ENCODE results near the gene AOAH.
"Not testable (repeated sequence)": the region's sequence is repeated elsewhere in the genome, so short reads cannot be mapped to it uniquely, and the experiment has no call there.

Gene AOAH

DNA sequence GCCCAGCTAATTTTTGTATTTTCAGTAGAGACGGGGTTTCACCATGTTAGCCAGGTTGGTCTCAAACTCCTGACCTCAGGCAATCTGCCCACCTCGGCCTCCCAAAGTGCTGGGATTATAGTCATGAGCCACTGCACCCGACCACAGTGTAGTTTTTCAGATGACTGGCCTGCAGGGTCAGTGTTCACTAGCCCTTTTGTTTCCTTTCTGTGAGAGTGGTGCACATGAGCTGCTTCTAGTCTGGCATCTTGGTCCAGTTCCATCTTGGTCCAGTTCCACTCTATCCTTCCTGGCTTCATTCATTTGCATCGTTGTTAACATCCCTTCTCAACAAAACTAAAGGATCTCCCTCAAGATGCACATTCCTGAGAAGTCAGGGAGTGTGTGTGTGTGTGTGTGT lies 240.4 kb downstream of the AOAH start:
- not testable (repeated sequence) for H3K27me3 ChIP-seq (ENCODE audit: control insufficient read depth, insufficient read depth, low read length); H3K36me3 ChIP-seq (ENCODE audit: control insufficient read depth, low read depth, low read length); H3K9ac ChIP-seq (ENCODE audit: low read length); H3K9me3 ChIP-seq (ENCODE audit: control insufficient read depth, low read depth, low read length); H3K27ac ChIP-seq (ENCODE audit: low read length); H3K4me3 ChIP-seq (ENCODE audit: low read length); H3K4me1 ChIP-seq (ENCODE audit: control insufficient read depth, low read depth, low read length)

DNA sequence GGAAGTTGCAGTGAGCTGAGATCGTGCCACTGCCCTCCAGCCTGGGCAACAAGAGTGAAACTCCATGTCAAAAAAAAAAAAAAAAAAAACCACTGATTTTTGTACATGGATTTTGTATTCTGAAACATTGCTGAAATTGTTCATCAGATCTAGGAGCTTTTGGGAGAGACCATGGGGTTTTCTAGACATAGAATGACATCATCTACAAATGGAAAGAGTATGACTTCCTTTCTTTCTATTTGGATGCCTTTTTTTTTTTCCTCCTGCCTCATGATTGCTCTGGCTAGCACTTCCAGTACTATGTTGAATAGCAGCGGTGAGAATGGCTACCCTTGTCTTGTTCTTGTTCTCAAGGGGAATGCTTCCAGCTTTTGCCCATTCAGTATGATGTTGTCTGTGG lies 245.5 kb downstream of the AOAH start:
- no peak overlapping the region for H3K27ac ChIP-seq (ENCODE audit: low read length)
- H3K9ac ChIP-seq (ENCODE audit: low read length) = no peak overlapping the region
- no peaks in the 10 kb centered on the region for H3K9me3 ChIP-seq (ENCODE audit: control insufficient read depth, low read depth, low read length)
- no peaks in the 10 kb centered on the region for H3K27me3 ChIP-seq (ENCODE audit: control insufficient read depth, insufficient read depth, low read length)
- no peaks in the 10 kb centered on the region for H3K36me3 ChIP-seq (ENCODE audit: control insufficient read depth, low read depth, low read length)
- no peak overlapping the region for H3K4me3 ChIP-seq (ENCODE audit: low read length)
- H3K4me1 ChIP-seq (ENCODE audit: control insufficient read depth, low read depth, low read length) = no peaks in the 10 kb centered on the region

DNA sequence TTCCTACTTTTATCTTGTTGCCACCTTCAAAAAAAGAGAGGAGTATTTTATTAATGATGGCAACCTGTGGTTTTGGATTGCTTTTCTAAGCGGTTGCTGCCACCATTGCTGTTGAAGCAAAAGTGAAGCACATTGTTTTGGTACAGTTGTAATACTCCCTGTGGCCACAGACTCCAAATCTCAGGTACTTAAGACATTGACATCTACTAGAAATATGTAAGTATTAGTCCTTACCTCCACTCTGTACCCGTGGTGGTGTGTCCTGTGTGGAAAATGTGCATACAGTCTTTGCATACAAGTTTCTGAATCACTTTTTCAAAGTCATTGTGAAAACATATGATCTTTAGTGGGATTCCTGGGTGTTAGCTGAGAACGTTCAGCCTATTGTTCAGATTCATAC lies 248.9 kb downstream of the AOAH start:
- H3K9me3 ChIP-seq (ENCODE audit: control insufficient read depth, low read depth, low read length) = no peaks in the 10 kb centered on the region
- H3K27me3 ChIP-seq (ENCODE audit: control insufficient read depth, insufficient read depth, low read length) = no peaks in the 10 kb centered on the region
- H3K36me3 ChIP-seq (ENCODE audit: control insufficient read depth, low read depth, low read length) = no peaks in the 10 kb centered on the region
- no peaks in the 10 kb centered on the region for H3K4me1 ChIP-seq (ENCODE audit: control insufficient read depth, low read depth, low read length)
- H3K27ac ChIP-seq (ENCODE audit: low read length) = no peak overlapping the region
- no peak overlapping the region for H3K4me3 ChIP-seq (ENCODE audit: low read length)
- no peak overlapping the region for H3K9ac ChIP-seq (ENCODE audit: low read length)

DNA sequence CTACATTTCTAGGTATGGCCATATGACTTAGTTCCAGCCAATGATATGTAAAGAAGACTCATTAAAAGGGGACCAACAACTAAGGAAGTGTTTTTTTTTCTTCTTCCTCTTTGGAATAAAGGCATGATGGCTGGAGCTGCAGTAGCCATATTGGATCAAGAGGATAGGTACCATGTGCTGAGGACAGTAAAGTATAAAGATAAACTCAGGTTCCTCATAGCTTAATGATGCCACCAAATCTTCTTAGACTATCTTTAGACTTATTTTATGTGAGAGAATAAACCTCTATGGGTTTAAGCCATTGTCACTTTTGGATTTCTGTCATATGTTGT lies 249.3 kb downstream of the AOAH start:
- H3K27ac ChIP-seq (ENCODE audit: low read length) = no peak overlapping the region
- H3K27me3 ChIP-seq (ENCODE audit: control insufficient read depth, insufficient read depth, low read length) = no peaks in the 10 kb centered on the region
- H3K4me1 ChIP-seq (ENCODE audit: control insufficient read depth, low read depth, low read length) = no peaks in the 10 kb centered on the region
- H3K9ac ChIP-seq (ENCODE audit: low read length) = no peak overlapping the region
- no peaks in the 10 kb centered on the region for H3K36me3 ChIP-seq (ENCODE audit: control insufficient read depth, low read depth, low read length)
- H3K9me3 ChIP-seq (ENCODE audit: control insufficient read depth, low read depth, low read length) = no peaks in the 10 kb centered on the region
- no peak overlapping the region for H3K4me3 ChIP-seq (ENCODE audit: low read length)

DNA sequence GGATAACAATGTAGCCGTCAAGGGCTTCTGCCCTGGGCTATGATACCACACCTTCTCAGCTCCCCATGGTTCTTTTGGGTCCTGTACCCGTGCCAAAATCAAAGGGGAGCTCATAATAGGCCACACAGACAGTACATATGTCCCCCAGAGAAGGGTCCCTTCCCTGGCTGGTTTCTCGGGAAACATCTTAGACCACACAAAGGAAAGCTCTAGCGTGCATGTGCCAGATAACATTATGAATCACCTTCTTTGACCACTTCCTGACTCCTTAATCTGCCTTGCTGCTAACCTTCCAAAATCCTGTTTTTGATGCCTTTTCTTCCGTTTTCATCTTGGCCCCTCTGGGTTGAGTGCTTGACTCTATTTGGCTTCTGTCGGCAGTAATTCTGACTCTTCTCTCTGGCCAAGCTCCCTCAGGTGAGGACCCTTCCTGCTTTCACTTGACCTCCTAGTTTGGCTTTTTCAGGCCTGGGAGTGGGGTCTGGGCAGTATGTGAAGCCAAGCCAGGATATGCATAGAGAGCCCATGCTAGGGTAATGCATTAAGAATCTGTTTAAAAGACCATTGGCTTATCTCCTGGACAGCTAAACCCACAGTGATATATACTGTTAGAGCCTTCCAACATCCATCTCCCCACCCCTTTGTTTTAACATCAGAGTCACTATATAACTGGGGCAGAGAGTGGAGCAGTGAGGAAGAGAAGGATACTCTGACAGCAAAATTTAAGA lies 249.8 kb downstream of the AOAH start:
- no peak overlapping the region for H3K27ac ChIP-seq (ENCODE audit: low read length)
- H3K9me3 ChIP-seq (ENCODE audit: control insufficient read depth, low read depth, low read length) = no peaks in the 10 kb centered on the region
- H3K27me3 ChIP-seq (ENCODE audit: control insufficient read depth, insufficient read depth, low read length) = no peaks in the 10 kb centered on the region
- no peaks in the 10 kb centered on the region for H3K36me3 ChIP-seq (ENCODE audit: control insufficient read depth, low read depth, low read length)
- H3K9ac ChIP-seq (ENCODE audit: low read length) = no peak overlapping the region
- no peaks in the 10 kb centered on the region for H3K4me1 ChIP-seq (ENCODE audit: control insufficient read depth, low read depth, low read length)
- H3K4me3 ChIP-seq (ENCODE audit: low read length) = no peak overlapping the region

DNA sequence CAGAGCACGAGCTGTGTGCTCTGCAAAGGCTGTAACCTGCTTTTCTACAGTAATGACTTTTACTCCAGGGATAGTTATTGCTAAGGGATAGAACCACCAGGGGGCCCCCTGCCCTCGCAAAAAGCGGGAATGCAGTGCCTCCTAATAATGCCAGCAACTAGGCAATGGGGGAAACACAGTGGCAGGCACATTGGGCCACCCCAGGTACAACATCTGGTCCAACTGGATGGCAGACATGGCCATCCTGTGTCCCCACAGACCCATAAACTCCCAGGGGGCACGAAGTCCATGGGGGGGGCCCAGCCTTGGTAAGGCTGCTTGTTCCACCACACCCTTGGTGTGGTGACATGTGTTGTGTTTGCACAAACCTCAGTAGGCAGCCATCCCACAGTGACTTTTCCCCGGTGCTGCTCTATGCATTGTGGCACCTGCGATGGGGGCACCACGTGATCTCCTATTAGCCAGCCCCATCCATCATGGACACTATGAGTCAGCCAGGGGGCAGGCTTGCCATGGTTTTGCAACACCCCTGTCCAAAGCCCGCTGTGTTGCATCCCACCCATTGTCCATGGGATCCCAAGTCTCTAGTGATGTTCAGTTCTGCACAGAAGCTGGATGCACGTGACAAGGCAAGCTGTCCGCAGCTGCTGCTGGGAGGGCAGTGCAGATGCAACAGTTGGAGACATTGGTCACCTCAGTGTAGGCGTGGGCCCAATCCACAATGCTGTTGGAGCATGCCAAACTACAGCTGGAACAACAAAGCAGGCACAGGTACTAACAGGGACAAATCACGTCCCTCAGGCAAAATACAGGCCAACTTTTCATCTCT lies 250.6 kb downstream of the AOAH start:
- H3K4me1 ChIP-seq (ENCODE audit: control insufficient read depth, low read depth, low read length) = no peaks in the 10 kb centered on the region
- H3K9me3 ChIP-seq (ENCODE audit: control insufficient read depth, low read depth, low read length) = no peaks in the 10 kb centered on the region
- H3K4me3 ChIP-seq (ENCODE audit: low read length) = no peak overlapping the region
- H3K36me3 ChIP-seq (ENCODE audit: control insufficient read depth, low read depth, low read length) = no peaks in the 10 kb centered on the region
- no peaks in the 10 kb centered on the region for H3K27me3 ChIP-seq (ENCODE audit: control insufficient read depth, insufficient read depth, low read length)
- H3K9ac ChIP-seq (ENCODE audit: low read length) = no peak overlapping the region
- no peak overlapping the region for H3K27ac ChIP-seq (ENCODE audit: low read length)

DNA sequence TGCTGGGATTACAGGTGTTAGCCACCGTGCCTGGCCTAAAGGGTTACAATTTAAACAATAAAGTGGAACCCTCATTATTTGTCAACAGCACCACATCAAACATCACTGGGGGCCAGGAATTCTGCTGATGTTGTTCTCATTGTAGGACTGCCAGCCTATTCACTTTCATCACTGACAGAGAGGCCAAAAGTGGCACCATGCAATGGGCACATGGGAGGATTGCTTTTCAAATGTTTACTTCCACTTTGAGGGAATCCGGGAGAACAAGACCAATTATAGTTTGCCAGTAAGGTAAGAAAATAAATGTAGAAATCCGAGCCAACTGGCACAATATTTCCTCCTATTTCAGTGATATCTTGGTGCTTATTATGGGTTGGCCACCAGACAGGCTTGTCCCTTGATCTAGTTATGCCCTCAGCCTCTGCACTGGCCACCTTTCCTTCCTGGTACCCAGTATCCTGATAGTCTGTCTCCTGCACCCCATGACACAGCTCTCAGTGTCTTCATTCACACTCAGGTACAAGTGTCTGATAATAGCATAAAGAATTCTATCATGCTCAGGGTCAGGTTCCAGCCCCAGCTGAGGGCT lies 252.1 kb downstream of the AOAH start:
- no peaks in the 10 kb centered on the region for H3K9me3 ChIP-seq (ENCODE audit: control insufficient read depth, low read depth, low read length)
- H3K9ac ChIP-seq (ENCODE audit: low read length) = no peak overlapping the region
- H3K4me1 ChIP-seq (ENCODE audit: control insufficient read depth, low read depth, low read length) = no peaks in the 10 kb centered on the region
- no peaks in the 10 kb centered on the region for H3K36me3 ChIP-seq (ENCODE audit: control insufficient read depth, low read depth, low read length)
- H3K4me3 ChIP-seq (ENCODE audit: low read length) = no peak overlapping the region
- no peaks in the 10 kb centered on the region for H3K27me3 ChIP-seq (ENCODE audit: control insufficient read depth, insufficient read depth, low read length)
- no peak overlapping the region for H3K27ac ChIP-seq (ENCODE audit: low read length)

DNA sequence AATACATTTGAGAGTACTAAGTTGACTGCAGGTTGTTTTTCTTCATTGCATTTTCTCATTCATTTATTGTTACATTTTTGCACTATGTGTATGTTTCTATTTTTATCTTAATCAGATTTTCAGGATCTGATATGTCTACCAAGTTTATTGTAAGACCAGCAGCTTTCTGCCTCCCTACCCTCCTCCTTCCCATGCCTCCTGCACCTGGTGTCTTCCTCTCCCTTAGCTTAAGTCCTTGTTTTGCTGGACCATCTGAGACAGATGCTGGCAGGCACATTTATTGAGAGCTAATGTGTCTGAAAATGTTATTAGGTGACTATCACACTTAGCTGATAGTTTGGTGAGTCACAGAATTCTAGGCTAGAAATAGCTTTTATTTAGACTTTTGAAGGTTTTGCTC lies 255.1 kb downstream of the AOAH start:
- H3K4me3 ChIP-seq (ENCODE audit: low read length) = no peak overlapping the region
- no peak overlapping the region for H3K27ac ChIP-seq (ENCODE audit: low read length)
- no peaks in the 10 kb centered on the region for H3K9me3 ChIP-seq (ENCODE audit: control insufficient read depth, low read depth, low read length)
- H3K27me3 ChIP-seq (ENCODE audit: control insufficient read depth, insufficient read depth, low read length) = no peaks in the 10 kb centered on the region
- H3K4me1 ChIP-seq (ENCODE audit: control insufficient read depth, low read depth, low read length) = no peaks in the 10 kb centered on the region
- no peaks in the 10 kb centered on the region for H3K36me3 ChIP-seq (ENCODE audit: control insufficient read depth, low read depth, low read length)
- no peak overlapping the region for H3K9ac ChIP-seq (ENCODE audit: low read length)

DNA sequence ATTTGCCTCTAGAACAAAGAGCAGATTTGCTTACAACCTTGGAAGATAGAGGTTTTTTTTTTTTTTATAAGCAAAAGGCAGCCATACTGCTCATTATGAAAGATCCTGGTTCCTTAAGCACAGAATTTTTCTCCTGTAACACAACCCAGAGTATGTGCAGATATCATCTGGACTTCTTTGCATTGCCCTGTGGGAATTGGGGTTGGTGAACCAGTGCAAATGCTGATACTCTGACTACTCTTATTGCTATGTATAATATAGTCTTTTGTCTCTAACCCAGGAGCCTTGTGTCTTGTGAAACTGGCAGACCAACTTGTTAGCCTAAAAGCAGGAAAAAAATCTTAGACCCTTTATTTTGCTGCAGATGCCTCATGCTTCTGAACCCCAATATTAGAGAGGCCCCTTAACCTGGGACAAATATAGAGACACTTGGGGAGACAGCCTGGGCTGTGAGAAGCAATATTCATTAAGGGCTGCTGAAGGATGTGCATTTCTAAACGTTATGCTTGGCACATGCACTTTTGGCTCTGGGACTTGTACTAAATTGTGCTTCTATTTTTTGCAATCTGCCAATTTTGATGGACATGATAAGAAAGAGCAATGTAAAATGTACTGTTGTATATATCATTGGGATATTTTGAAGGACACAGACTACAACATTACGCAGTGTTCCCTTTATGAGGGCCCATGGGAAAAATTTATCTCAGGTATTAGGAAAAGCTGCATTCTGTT lies 255.8 kb downstream of the AOAH start:
- Histone ChIP-seq H3K27ac (ENCODE audit: low read length) (no peak overlapping the region), H3K36me3 (ENCODE audit: control insufficient read depth, low read depth, low read length) (no peaks in the 10 kb centered on the region), H3K4me1 (ENCODE audit: control insufficient read depth, low read depth, low read length) (no peaks in the 10 kb centered on the region)

DNA sequence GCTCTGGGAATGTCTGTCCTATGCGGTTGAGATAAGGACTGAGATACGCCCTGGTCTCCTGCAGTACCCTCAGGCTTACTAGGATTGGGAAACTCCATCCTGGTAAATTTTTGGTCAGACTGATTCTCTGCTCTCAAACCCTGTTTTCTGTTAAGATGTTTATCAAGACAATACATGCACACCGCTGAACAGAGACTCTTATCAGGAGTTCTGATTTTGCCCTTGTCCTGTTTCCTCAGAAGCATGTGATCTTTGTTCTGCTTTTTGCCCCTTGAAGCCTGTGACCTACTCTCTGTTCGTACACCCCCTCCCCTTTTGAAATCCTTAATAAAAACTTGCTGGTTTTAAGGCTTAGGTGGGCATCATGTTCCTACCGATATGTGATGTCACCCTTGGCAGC lies 258.3 kb downstream of the AOAH start:
- H3K4me1 ChIP-seq (ENCODE audit: control insufficient read depth, low read depth, low read length); H3K9me3 ChIP-seq (ENCODE audit: control insufficient read depth, low read depth, low read length); H3K36me3 ChIP-seq (ENCODE audit: control insufficient read depth, low read depth, low read length); H3K4me3 ChIP-seq (ENCODE audit: low read length); H3K9ac ChIP-seq (ENCODE audit: low read length); H3K27ac ChIP-seq (ENCODE audit: low read length); H3K27me3 ChIP-seq (ENCODE audit: control insufficient read depth, insufficient read depth, low read length): not testable (repeated sequence)

More for the DNA sequence above, 255.8 kb downstream of the AOAH start:
- Histone ChIP-seq H3K9ac (ENCODE audit: low read length) (no peak overlapping the region), H3K27me3 (ENCODE audit: control insufficient read depth, insufficient read depth, low read length) (no peaks in the 10 kb centered on the region), H3K4me3 (ENCODE audit: low read length) (no peak overlapping the region), H3K9me3 (ENCODE audit: control insufficient read depth, low read depth, low read length) (no peaks in the 10 kb centered on the region)

DNA sequence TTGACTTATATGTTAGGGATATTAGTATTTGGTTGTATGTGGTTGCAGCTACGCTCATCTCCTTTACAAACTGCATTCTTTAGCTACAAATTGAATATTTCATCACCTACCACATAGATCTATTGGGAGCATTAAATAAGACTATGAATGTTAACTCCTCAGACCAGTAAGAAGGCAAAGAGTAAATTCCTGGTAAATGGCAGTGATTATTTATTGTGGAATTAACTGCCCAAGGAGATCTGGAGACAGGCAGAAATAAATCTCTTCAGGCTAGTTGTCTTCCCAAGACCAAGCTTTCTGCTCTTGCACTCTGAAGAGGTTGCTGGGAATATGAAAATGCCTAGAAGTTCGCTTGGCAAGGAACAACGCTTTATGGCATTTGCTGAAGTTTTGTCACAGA lies 260.0 kb downstream of the AOAH start:
- Histone ChIP-seq H3K9me3 (ENCODE audit: control insufficient read depth, low read depth, low read length) (no peaks in the 10 kb centered on the region), H3K9ac (ENCODE audit: low read length) (no peak overlapping the region)

More for the DNA sequence above, 260.0 kb downstream of the AOAH start:
- no peaks in the 10 kb centered on the region for H3K36me3 ChIP-seq (ENCODE audit: control insufficient read depth, low read depth, low read length)
- H3K27ac ChIP-seq (ENCODE audit: low read length) = no peak overlapping the region
- H3K4me3 ChIP-seq (ENCODE audit: low read length) = no peak overlapping the region
- H3K27me3 ChIP-seq (ENCODE audit: control insufficient read depth, insufficient read depth, low read length) = no peaks in the 10 kb centered on the region
- no peaks in the 10 kb centered on the region for H3K4me1 ChIP-seq (ENCODE audit: control insufficient read depth, low read depth, low read length)

Measured in iPS-18a (cell line).